ENCODE measurements around the gene LINGO3. TPM values are rescaled to one million over a fixed set of nuclear protein-coding genes. Genes with fewer than 3 reads are reported as not detected.
"Not testable (repeated sequence)": the region's sequence is repeated elsewhere in the genome, so short reads cannot be mapped to it uniquely, and the experiment has no call there.

LINGO3 gene
- total RNA-seq, 4 donors from 2014 or later: 0.45 TPM; not detected in 3

DNA sequence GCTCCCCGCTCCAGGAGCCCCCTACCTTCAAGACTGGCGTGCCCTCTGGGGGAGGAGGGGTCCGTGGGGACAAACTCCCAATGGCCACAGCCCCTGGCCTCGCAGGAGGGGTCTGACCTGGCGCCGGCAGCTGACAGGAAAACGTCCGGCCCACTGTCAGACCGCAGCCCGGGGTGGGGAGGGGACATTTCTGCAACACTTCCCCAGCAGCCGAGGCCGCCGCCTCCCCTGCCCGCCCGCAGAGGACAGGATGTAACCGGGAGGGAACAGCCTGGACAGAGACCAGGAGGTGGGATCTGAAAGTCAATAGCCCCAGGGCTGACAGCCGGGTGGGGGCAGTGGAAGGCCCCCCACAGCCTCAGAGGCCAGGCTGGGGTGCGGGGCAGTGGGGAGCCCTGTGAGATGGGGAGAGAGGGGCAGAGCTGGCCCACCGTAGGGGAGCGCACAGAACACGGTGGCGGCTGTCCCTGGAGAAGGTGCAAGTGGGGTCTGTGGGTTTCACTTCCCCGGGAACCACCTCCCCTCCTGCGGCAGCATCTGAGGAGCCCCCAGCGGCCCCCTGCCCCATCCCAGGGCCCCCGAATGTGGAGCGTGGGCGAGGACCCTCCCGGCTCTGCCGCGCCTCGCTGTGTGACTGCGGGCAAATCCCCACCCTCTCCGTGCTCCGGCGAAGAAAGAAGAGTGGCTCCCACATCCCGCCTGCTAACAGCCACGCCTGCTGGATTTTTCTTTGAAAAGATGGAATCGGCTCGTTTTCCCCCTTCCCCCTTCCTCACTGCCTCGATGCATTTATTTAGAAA lies 25.7 kb downstream of the LINGO3 start, which contains the start of gene PEAK3:
Gene PEAK3, minus strand, starts transcription at position 114 of the 800 bp plus-strand sequence. CDS start 1,244 bp downstream, outside the sequence.
- 17 to 26% methylated on average over 13 to 15 of the region's 41 CpGs for WGBS, 2 donors
- TF ChIP-seq, protein P1, sequence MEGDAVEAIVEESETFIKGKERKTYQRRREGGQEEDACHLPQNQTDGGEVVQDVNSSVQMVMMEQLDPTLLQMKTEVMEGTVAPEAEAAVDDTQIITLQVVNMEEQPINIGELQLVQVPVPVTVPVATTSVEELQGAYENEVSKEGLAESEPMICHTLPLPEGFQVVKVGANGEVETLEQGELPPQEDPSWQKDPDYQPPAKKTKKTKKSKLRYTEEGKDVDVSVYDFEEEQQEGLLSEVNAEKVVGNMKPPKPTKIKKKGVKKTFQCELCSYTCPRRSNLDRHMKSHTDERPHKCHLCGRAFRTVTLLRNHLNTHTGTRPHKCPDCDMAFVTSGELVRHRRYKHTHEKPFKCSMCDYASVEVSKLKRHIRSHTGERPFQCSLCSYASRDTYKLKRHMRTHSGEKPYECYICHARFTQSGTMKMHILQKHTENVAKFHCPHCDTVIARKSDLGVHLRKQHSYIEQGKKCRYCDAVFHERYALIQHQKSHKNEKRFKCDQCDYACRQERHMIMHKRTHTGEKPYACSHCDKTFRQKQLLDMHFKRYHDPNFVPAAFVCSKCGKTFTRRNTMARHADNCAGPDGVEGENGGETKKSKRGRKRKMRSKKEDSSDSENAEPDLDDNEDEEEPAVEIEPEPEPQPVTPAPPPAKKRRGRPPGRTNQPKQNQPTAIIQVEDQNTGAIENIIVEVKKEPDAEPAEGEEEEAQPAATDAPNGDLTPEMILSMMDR (IDR thresholded peaks at IDR 0.05): no peak
- TF ChIP-seq POLR2A (IDR thresholded peaks at IDR 0.05): peak in 1 of 2 donors; percentile 12
- no peaks in the 10 kb centered on the region for H3K27me3 ChIP-seq
- peak within 1 kb of the TSS in 1 of 3 donors; percentile 15 for H3K4me3 ChIP-seq (replicated peaks in 1 of 3)
- peaks cover 0 to 11% of the 10 kb centered on the region in 2 donors for H3K4me1 ChIP-seq
- intact Hi-C loops (cut with DNase I): no loop called here
- H3K36me3 ChIP-seq: no peaks in the 10 kb centered on the region
- peak within 1 kb of the TSS in 1 of 3 donors; percentile 28 for H3K27ac ChIP-seq
- H3K9me3 ChIP-seq: no peaks in the 10 kb centered on the region
- DNase-seq: peak; percentile 50

DNA sequence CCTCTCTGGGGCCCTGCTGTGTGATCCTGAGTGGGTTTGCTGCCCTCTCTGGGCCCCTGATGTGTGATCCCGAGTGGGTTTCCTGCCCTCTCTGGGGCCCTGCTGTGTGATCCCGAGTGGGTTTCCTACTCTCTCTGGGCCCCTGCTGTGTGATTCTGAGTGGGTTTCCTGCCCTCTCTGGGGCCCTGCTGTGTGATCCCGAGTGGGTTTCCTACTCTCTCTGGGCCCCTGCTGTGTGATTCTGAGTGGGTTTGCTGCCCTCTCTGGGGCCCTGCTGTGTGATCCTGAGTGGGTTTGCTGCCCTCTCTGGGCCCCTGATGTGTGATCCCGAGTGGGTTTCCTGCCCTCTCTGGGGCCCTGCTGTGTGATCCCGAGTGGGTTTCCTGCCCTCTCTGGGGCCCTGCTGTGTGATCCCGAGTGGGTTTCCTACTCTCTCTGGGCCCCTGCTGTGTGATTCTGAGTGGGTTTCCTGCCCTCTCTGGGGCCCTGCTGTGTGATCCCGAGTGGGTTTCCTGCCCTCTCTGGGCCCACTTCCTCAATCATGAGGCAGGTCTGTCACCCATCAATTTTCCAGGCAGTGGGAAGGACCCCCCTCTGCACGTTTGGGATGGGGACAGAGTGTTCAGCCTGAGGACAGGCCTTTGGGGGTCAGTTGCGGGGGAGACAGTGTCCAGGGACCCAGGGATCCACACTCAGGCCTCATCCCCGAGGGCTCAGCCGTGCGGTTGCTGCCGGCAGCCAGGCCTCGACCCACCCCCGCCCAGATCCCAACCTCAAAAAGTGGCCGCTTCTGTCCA lies 26.5 kb downstream of the LINGO3 start:
- H3K27me3 ChIP-seq; H3K36me3 ChIP-seq; H3K4me3 ChIP-seq (replicated peaks in 1 of 3); DNase-seq; H3K9me3 ChIP-seq; intact Hi-C loops (cut with DNase I): not testable (repeated sequence)
- Histone ChIP-seq H3K27ac (peak overlapping the region in 1 of 3 donors; percentile 28), H3K4me1 (peaks cover 0 to 11% of the 10 kb centered on the region in 2 donors)
- WGBS, 2 donors: 25% methylated on average over 2 of the region's 16 CpGs; no CpG with 5 or more reads in 1 of the 2 donors

DNA sequence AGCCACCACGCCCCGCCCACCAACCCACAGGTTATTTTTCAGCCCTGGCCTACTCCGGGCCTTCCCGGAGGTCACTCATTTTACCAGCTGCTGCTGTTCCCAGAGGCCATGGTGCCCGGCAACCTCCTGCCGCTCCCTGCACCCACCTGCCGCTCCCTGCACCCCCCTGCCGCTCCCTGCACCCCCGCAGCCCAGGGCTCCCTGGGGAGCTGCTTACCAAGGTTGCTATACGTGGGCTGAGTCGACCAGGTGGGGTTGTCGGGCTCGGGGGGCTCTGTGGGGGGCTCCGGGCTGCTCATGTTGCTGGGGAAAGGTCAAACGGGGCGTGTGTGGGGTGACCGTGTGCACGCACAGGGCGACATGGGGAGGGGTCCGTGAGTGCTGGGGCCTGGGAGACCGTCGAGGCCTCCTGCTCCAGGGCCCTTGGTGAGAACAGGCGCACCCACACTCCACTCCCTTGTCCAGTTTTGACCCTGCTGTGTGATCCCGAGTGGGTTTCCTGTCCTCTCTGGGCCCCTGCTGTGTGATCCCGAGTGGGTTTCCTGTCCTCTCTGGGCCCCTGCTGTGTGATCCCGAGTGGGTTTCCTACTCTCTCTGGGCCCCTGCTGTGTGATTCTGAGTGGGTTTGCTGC lies 27.2 kb downstream of the LINGO3 start:
- no peak for DNase-seq
- no peak overlapping the region for H3K27ac ChIP-seq
- peaks cover 0 to 11% of the 10 kb centered on the region in 2 donors for H3K4me1 ChIP-seq
- H3K4me3 ChIP-seq (replicated peaks in 1 of 3): no peak overlapping the region
- WGBS, 2 donors: 76 to 79% methylated on average over 17 to 24 of the region's 26 CpGs
- H3K27me3 ChIP-seq: no peaks in the 10 kb centered on the region
- H3K36me3 ChIP-seq: no peaks in the 10 kb centered on the region
- TF ChIP-seq POLR2A (IDR thresholded peaks at IDR 0.05): no peak
- TF ChIP-seq, protein P1 (IDR thresholded peaks at IDR 0.05): no peak
- intact Hi-C loops (cut with DNase I): no loop called here
- H3K9me3 ChIP-seq: no peaks in the 10 kb centered on the region

DNA sequence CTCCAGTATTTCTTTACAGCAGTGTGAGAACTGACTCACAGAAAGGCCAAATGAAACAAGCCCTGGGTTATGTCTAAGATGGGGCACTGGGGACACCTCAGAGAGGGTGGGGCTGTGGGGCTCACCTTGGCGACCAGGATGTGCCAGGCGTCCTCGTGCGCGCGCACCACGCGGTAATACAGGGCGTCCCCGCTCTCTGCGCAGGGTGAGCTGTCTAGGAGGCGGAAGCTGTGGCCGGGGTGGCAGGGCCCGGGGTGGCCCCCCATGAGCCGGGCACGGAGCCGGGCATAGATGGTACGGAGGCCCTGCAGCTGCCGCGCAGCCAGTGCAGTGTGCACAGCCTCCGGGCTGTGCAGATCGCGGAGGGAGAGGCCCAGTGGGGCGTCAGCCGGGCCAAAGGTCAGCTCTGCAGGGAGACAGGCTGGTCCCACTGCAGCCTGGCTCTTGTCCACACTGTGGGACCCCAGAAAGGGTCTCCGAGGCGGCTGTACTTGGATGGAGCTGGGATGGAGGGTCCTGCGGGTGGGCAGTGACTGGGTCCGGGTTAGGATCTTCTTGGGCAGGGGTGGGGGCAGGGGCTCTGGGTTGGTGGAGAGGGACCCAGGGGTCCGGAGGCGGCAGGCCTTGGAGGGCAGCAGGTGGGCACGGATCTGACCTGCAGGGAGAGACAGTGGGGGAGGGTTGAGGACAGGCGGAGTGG lies 29.3 kb downstream of the LINGO3 start:
- H3K36me3 ChIP-seq: no peaks in the 10 kb centered on the region
- H3K27me3 ChIP-seq: no peaks in the 10 kb centered on the region
- no peaks in the 10 kb centered on the region for H3K9me3 ChIP-seq
- DNase-seq: no peak
- no peak for TF ChIP-seq POLR2A (IDR thresholded peaks at IDR 0.05)
- TF ChIP-seq, protein P1 (IDR thresholded peaks at IDR 0.05): no peak
- H3K4me3 ChIP-seq (replicated peaks in 1 of 3): no peak overlapping the region
- peaks cover 5 to 26% of the 10 kb centered on the region in 2 donors for H3K4me1 ChIP-seq
- no peak overlapping the region for H3K27ac ChIP-seq
- 90 to 91% methylated on average over 20 to 27 of the region's 33 CpGs for WGBS, 2 donors
- intact Hi-C loops (cut with DNase I): no loop called here

DNA sequence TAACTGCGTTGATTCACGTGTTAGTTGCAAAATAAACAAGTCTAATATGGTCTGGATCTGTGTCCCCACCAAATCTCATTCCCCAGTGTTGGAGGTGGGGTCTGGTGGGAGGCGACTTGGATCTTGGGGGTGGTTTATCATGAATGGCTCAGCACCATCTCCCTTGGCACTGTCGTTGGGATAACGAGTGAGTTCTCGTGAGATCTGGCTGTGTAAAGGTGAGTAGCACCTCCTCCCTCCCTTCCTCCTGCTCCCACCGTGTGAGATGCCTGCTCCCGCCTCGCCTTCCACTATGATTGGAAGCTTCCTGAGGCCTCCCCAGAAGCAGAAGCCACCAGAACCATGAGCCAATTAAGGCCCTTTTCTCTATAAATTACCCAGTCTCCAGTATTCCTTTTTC lies 30.8 kb downstream of the LINGO3 start:
- Histone ChIP-seq H3K27ac (no peak overlapping the region), H3K27me3 (no peaks in the 10 kb centered on the region), H3K4me1 (peaks cover 5 to 35% of the 10 kb centered on the region in 2 donors), H3K9me3 (no peaks in the 10 kb centered on the region), H3K36me3 (peaks cover 9 to 10% of the 10 kb centered on the region in 2 donors), H3K4me3 (replicated peaks in 1 of 3) (no peak overlapping the region)
- no peak for DNase-seq
- 82 to 86% methylated on average over 5 to 9 of the region's 9 CpGs for WGBS, 2 donors
- TF ChIP-seq, protein P1 (IDR thresholded peaks at IDR 0.05): no peak
- no peak for TF ChIP-seq POLR2A (IDR thresholded peaks at IDR 0.05)
- intact Hi-C loops (cut with DNase I): no loop called here
